GM21447 (cell line): Measurements from ENCODE around the gene FAM221A.
"Not testable (repeated sequence)": the region's sequence is repeated elsewhere in the genome, so short reads cannot be mapped to it uniquely, and the experiment has no call there.

ENCODE experiments used
- ATAC-seq: cut with Tn5 transposase; IDR thresholded peaks from one replicate; pipeline ENCODE4 v1.9.1; 2021; ENCODE audit not compliant: unreplicated experiment

The FAM221A gene

DNA sequence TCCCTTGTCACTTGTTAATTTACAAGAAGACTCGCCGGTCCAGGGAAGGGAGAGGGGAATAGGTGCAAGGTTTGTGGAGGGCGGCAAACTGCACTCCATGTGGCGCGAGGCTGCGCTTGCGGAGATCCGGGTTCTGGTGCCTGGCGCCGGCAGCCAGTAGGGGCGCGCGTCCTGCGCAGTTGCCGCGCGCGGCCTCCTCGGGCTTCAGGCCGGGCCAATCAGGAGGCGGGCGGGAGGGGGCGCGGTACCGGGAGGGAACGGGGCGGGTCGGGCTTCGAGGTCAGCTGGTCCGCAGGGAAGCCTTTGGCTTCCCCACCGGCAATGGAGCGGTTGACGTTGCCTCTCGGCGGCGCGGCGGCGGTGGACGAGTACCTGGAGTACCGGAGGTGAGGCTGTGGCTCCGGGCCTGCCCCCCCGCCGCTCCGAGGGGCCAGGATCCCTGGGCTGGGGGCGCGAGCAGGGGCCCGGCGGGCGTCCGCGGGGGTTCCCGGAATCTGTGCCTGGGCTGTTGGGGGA lies at the start of gene FAM221A:
FAM221A (plus strand) TSS at position 302 of the 516 bp plus-strand sequence; CDS start at position 322, 20 bp downstream.
- ATAC-seq, result peak; percentile 82

DNA sequence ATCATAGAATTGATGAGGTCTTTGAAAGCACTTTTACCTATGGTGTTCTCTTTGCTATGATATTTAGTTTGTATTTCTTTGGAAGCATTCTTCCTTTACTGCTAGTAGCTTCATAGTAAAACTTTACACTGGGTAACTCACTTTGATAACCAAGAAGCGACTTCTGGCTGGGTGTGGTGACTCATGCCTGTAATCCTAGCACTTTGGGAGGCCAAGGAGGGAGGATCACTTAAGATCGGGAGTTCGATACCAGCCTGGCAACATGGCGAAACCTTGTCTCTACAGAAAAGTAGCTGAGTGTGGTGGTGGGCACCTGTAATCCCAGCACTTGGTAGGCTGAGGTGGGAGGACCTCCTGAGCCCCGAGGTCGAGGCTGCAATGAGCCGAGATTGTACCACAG lies 46.6 kb upstream of the FAM221A start:
- no peak for ATAC-seq

- ATAC-seq, result no peak
Observed at GRCh38 chr7:23645822-23646221, 34.2 kb upstream of the FAM221A start.

DNA sequence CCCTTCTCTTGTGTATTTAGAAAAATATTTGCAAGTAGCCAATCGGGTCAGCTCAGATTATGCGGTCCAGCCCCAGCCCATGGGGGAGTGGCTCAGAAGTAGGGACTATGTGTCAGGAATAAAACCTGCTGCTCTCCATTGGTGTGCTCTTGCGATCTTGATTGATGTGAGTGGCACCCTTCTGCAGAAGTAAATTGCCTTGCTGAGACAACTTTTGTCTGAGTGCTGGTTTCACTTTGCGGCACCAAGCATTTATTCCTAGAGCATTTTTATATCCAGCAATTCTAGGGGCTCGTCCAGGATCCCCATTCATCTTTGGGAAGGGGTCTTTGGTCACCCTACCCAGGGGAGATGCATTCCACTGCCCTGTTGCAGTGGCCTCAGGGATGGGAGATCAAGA lies 26.1 kb upstream of the FAM221A start:
- no peak for ATAC-seq

- no peak for ATAC-seq
Observed at GRCh38 chr7:23654508-23654907, 25.5 kb upstream of the FAM221A start.

- no peak for ATAC-seq
Observed at GRCh38 chr7:23655433-23655832, 24.6 kb upstream of the FAM221A start.

DNA sequence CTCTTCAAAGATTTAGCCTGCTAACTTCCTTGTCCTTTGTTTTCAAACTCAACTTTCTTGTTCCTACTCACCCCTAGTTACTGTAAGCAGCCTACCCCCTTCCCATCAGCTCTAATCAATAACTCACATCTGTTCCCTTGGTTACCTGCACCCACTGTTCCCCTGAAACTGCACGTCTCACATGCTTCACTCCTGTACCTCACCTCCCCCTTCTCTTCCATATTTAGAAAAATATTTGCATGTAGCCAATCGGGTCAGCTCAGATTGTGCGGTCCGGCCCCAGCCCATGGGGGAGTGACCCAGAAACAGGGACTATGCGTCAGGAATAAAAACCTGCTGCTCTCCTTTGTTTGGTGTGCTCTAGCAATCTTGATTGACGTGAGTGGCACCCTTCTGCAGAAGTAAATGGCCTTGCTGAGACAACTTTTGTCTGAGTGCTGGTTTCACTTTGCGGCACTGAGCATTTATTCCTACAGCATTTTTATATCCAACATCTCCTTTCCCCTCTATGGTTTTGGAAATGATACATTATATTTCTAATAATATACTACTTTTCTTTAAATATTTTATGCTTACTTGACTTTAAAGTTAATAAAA lies 21.1 kb upstream of the FAM221A start:
- no peak for ATAC-seq

- no peak for ATAC-seq
Observed at GRCh38 chr7:23661385-23661784, 18.6 kb upstream of the FAM221A start.

DNA sequence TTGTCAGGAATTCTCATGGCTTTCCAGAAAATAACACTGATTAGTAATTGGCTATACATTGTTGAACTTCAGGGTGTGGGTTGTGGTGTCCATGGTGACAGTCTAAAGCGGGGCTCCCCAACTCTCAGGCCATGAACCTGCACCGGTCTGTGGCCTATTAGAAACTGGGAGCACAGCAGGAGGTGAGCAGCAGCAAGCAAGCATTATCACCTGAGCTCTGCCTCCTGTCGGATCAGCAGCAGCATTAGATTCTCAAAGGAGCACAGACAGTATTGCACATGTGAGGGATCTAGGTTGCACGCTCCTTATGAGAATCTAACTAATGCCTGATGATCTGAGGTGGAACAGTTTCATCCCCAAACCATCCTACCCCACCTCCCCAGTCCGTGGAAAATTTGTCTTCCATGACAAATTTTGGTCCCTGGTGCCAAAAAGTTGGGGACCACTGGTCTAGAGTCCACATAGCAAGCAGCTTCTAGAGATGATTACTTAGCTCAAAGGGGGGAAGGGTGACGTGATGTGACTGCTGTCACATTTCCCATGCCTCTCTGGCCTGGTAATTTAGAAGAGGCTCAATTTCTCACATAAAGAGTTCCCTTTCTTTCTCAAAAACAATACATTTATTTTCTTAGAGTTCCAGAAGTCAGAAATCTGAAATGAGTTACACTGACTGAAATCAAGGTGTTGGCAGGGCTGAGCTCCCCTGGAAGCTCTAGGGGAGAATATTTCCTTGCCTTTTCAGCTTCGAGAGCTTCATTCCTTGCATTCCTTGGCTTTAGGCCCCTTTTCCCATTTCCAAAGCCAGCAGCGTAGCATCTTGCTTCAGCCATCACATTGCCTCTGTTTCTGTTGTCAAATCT lies 17.6 kb upstream of the FAM221A start:
- ATAC-seq, result no peak

DNA sequence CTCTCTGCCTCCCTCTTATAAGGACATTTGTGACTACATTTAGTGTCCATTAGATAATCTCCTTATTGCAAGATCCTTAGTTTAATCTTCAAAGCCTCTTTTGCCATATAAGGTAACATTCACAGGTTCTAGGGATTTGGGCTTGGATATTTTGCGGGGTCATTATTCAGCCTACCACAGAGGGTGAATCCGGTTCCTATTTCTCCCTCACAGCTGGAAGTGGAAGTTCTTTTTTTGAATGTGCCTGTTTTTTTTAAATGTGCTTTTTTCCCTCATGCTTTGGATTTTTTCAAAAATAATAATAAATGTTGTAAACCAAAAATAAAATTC lies 17.1 kb upstream of the FAM221A start:
- ATAC-seq, result no peak

DNA sequence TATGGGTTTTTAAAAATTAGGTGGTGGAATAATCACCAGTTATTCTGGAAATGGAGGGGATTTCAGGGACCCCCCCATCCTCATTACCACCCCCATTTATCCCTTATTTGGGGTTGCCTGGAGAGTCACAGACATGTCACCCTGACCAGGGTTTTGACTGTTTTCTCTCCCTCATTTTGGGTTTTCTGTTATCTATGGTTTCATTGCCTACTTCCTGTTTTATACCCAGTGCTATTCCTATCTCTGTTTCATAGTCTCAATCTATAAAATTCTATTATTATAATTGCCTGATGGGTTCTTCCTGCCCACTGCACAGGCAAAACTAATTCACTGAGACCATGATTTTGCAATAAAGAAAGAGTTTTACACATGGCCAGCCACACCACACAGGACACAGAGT lies 15.9 kb upstream of the FAM221A start:
- no peak for ATAC-seq

GRCh38 chr7:23672033-23672432 lies 8.0 kb upstream of the FAM221A start:
- no peak for ATAC-seq

DNA sequence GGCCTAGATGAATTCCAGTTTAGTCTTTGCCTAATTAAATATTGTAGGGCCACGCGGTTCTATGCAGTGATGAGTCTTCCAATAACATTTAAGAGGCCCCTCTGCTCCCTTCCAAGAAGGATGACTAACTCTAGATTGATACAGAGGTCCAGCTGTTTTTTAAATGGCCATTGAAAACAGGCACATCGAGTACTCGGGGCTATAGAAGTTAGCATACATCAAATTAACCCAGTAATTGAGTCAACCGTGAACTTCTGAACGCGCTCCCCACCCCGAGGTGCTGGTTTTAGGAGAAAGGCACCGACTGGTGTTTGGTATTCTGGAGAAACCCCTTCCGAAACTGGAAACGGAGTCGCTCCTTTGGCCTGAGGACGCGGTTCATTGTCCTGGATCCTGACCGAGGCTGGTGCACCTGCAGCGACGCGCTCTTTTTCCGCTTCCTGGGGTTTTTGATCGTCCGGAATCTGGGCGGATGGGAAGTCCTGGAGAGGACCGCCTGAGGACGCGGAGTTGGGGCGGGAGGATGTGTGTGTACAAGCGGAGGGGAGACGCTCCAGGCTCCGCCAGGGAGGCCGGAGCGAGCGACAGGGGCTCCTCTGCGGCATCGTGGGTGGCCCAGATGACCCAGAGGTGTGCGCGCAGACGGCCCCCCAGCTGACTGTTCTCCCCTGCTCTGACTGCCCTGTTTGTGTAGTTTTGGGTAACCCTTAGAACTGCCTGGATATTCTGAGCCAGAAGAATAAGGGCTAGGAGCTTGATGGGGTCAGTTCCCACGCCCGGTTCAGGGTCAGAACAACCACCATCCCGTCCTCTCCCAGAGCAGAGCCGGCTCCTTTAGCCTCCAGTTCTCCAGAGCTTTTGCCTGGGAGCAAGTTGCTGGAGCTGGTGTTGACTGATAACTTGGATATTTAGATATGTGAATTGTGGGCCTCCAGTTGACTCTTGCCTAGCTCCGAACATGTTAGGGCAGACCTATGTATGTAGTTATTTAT lies 711 bp downstream of the FAM221A start:
- ATAC-seq, result peak; percentile 45

DNA sequence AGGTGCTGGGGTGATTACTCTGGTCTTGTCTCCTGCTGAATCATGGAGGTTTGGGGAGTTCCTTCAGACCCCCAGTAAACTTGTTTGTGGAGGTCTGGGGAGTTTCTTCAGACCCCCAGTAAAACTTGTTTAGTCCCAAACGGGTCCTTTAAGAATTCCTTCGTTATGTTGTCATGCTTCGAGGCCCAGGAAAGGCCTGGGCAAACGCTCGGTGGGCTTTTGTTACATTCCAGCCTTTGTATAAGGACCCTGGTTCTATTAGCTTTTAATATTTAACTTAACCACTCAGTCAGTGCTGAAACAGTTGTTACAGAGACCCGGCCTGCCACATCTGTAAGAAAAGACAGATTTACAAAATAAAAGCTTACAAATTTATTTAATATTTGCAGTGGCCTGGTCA lies 4.0 kb downstream of the FAM221A start:
- not testable (repeated sequence) for ATAC-seq

GRCh38 chr7:23685731-23686130 lies 5.7 kb downstream of the FAM221A start:
- ATAC-seq, result no peak

DNA sequence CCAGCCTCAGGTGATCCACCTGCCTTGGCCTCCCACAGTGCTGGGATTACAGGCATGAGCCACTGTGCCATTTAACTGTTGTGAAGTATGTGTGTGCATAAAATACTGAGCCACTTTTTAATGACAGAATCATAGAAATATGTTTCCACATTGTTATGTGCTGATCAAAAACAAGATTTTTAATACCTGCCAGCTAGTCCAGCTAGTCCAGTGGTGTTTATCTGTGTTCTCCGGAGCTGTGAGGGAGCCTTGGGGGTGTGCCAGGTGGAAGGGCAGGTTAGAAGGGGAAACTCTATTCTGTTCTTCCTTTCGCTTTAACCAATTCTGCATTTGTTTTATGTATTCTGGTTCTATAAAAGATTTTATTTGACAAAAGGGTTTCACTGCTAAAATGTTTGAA lies 7.0 kb downstream of the FAM221A start:
- ATAC-seq, result no peak

DNA sequence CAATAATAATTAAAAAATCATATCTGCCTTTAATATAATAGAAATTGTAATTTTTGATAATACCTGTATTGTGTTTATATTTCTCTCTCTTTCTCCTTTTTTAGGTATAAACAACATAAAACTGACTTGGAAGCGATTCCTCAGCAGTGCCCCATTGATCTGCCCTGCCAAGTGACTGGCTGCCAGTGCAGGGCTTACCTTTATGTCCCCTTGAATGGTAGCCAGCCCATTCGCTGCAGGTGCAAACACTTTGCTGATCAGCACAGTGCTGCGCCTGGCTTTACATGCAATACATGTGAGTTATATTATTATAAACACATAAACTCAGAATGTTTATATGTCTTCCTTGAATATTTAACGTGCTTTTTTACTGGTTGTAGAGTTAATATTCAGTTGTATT lies 9.2 kb downstream of the FAM221A start:
- ATAC-seq, result no peak

DNA sequence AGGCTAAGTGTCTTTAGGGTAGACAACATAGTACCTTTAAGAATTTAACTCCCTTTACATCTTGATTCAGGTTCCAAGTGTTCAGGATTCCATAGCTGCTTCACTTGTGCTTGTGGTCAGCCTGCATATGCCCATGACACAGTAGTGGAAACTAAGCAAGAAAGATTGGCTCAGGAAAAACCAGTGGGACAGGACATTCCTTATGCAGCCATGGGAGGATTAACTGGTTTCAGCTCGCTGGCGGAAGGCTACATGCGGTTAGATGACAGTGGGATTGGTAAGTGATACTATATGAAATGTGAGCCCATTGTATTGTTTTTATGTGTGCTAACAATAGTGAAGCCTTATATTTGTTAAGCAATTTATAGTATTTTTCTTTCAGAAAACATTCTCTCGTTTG lies 11.3 kb downstream of the FAM221A start:
- no peak for ATAC-seq

- no peak for ATAC-seq
Observed at GRCh38 chr7:23693224-23693623, 13.2 kb downstream of the FAM221A start.

- ATAC-seq, result no peak
Observed at GRCh38 chr7:23696916-23697441, 17.0 kb downstream of the FAM221A start.

GRCh38 chr7:23698822-23699221 lies 18.8 kb downstream of the FAM221A start:
- ATAC-seq, result no peak
